Measurements from ENCODE around the gene AKNA.
A peak's percentile ranks its signal among the peaks of the same experiment; 100 is the strongest.

AKNA gene

DNA sequence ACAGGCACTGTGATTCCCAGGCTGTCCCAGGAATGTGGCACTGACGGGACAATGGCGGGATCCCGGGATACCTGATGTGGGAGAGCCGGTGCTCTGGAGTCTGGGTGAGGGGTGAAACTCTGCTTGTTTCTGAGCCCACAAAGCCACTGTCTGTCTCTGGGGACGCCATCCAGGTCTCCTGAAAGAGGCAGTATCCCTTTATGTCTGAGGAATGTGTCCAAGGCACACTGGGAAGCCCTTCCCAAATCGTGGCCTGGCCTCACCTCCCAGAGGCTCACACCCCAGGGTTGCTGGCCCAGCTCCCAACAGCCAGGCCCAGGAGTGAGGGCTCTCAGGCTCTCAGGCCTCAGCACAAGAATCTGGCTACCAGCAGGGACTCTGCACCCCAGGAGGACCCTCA lies 31.0 kb downstream of the AKNA start:
- DNase-seq = no peak

DNA sequence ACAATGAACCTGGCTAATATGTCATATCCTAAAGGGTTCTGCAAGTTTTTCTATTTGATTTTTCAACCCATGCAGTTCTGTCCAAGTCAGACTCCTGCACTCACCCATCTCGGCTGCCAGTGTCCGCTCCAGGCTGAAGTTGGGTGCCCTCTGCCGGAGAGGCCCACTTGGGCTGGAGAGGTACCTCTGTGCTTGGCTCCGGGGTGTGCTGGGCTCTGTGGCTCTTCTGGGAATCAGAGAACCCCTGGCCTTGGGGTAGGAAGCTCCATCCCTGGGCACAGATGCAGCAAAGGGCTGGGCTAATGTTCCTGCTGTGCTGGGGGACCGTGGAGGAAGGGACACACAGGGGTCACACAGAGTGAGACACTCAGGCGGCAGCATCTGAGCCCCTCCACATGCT lies 32.0 kb downstream of the AKNA start:
- no peak for DNase-seq

GRCh38 chr9:114351932-114352331 lies 35.9 kb downstream of the AKNA start:
- DNase-seq = no peak

DNA sequence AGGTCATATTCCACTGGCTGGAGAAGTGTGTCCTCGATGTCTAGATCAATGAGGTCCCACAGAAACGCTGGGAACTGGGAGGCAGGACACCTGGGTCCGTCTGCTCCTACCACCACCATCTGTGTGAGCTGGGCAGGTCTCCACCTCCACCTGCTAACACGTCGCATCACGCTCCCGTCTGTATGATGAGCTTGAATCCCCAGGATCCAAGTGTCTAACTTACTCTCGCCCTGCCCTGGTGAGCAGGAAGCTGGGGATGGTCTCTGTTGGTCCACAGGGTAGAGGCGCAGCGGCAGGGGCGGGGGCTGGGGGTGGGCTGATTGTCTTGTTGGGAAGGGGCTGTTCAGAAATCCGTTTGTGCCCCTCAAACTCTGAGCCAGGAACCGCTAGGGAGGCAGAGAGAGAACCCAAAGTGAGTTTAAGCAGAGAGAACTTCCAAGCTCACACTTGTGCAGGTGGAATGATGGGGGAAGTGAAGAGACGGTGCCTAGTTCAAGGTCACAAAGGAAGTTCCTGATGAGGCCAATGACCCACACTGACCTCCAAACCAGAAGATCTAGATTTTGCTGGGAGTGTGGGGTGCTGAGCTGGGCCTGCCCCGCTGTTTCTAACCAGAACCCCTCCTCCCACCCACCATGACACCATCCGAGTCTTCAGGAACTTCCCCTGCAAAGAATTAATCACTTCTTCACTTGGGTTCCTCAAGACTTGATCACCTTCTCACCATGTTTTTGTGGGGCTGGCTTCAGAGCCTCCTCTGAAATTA lies 37.0 kb downstream of the AKNA start:
- DNase-seq = no peak

DNA sequence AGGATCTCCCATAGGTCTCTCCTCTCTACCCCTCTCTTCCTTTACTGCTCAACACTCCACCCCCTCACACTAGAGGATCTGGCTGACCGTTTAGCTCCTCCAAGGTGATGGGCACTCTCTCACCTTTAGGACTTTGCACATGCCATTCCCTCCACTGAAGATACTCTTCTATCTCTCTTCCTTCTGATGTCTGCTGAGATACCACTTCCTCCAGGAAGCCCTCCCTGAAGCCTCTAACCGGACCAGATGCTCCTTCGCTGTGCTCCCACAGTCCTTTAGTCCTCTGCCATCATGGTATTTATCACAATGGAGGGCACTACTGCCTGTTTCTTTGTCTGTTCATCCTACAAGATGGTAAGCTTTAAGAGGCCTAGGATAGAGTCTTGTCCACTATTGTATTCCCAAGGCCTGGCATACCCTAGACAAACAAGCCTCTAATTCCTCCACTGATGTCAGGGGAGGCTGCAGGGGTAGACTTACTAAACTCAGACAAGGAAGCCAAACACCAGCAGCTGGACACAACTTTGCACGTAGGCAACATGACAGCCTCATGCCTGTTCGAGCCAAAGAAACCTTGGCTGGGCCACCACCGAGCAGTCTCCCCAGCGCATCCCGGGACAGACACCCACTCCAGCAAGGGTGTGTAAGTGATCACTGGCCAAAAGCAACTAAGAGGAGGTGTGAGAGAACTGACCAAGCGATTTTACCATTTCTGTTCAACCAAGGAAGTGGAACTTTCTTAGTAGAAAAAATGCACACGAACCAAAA lies 37.9 kb downstream of the AKNA start:
- DNase-seq = no peak

GRCh38 chr9:114348906-114349482 lies 38.8 kb downstream of the AKNA start:
- no peak for DNase-seq

DNA sequence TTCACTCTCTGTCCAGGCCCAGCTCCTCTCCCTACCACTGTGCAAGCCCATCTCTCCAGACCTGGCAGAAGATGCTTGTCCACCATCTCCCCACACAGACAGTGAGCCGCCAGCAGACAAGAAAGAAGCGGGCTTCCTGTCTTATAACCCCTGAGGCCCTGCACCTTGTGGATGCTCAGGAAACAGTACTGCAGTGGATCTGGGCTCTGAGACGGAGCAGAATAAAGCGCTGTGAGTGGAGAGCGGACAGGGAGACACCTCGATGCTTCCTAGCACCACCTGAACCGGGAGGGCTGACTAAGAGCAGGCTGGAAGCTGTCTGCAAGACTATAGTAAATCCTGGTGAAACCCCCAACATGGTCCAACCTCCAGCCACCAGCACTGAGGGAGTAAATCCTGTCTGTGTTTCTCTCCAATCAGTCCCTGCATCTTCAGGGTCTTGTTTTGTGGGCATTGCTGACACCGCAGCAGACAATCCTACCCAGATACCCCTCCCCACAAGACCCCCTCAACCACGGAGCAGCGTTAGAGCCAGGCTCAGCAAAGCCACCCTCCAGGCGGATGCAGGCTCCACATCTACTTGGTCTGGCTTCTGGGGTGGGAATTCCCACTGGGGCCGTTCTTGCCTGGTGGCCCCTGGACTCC lies 39.4 kb downstream of the AKNA start:
- no peak for DNase-seq

DNA sequence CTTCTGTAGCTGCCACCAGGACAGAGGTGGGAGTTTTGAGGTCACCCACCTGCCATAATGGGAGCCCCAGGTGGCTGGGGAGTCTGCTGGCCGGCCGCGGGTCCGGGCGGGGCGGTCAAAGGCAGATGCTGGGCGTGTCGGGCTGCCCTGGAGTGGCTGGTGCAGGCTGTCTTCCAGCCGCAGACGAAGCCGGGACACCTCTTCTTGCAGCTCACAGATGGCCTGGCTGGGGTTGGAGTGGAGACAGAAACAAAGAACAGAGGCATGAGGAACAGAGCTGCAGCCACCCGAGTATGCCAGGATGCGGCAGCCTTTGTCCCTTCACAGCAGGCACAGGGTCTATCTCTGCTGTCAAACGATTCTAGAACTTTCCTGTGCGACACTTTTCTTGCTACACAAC lies 40.1 kb downstream of the AKNA start:
- peak; percentile 26 for DNase-seq

GRCh38 chr9:114346146-114346545 lies 41.6 kb downstream of the AKNA start:
- DNase-seq = no peak

GRCh38 chr9:114345493-114346065 lies 42.2 kb downstream of the AKNA start:
- no peak for DNase-seq

- no peak for DNase-seq
Measured at GRCh38 chr9:114344692-114345091, 43.1 kb downstream of the AKNA start.

GRCh38 chr9:114344188-114344566 lies 43.6 kb downstream of the AKNA start:
- DNase-seq = no peak

DNA sequence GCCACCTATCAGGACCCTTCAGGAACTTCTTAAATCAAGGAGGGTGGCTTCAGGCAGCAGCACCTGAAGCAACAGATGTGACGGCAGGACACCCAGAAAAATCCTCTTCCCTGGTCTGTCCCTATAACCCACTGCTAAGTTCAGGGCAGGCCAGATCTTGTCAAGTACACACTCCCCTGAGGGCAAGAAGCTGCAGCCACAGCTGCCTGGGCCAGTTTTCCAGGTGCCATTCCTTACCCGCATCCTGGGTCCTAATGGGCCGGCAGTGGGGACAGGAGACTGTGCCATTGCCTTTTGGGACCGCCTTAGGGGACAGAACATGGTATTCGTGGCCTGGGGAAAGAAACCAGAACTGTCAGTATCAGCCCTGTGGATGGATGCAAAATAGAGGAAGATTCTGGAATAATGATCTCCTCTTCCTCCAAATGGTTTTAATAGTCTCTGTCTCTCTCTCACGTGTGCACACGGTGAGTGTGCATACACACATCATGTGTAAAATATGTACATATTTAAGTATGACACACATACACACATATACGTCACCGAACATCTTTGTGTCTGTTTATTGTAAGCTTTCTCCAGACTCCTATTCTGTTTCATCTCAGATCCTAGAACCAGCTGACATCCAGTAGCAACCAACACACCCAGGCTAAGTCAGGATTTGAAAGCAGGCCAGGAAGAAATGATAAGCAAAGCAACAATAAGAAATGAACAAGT lies 44.2 kb downstream of the AKNA start:
- no peak for DNase-seq

DNA sequence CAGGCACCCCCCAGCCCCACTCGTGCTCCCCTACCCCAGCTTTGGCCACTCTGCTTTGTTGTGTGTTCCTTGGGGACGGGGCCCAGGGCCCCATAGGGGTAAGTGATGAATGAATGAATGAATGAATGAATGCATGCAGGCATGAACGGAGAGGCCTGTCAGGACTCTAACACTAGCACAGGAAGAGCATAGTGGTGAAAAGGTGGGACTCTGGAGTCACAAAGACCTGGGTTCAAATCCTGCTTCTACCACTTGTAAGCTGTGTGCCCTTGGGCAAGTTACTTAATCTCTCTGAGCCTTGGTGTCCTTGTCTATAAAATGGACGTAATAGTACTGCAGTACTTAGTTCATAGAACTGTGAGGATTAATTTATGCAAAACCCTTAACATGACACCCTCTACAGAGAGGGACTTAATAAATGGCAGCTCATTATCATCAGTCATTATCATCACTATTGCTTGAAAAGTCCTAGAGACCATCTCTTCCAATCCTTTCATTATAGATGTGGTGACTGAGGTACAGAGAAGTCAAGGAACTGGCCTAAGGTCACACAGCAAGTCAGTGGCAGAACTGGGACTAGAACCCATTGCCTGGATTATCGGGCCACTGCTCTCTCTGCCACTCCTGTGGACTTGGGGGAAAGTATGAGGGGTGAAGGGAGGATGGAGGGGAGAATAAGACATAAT lies 44.9 kb downstream of the AKNA start:
- DNase-seq = no peak

DNA sequence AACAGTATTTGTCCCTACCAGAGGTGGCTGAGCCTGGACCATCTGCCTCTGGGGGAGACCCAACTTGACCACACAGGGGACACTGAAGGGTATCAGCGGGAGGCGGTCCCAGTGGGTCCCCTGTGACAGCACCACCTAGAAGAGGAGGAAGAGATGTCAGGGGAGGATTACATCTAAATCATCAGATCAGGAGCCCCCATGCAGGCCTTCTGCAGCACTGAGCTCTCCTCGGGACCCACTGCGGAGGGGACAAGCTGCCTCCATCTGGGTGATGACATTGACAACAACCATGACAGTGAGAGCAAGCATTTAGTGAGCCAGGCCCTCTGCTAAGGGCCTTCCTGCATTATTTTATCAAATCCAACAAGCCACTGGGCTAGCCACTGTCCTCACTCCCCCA lies 45.8 kb downstream of the AKNA start:
- DNase-seq = no peak

DNA sequence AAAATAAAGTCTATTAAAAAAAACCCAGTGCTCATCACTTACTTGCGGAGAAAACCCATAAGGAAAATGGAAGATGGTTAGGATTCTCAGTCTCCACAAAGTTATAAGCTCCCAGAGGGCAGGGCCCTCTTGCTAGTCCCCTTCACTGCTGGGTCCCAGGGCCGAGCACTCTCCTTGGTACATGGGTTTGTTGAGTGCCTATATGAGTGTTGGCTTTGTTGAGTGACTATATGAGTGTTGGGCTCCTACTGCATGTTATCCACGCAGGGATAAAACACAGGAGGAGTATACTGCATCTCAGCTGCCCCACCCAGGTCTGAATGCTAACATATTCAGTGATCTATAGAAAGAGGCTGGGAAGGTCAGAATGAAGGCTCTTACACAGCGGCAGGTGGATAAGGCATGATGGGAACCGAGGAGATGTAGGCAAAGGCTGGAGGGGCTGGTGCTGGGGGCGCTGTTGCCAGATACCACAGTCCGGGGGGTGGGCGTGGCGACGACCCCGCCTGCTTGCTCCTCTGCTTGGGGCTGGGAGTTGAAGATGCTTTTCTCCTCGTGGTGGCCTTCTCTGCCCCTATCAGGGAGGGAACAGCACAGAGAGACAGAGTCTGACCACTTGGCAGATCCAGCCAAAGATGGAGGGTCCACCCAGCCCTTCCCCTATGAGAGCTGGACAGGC lies 46.5 kb downstream of the AKNA start:
- no peak for DNase-seq

- no peak for DNase-seq
Measured at GRCh38 chr9:114339130-114339908, 48.5 kb downstream of the AKNA start.

- DNase-seq = no peak
Measured at GRCh38 chr9:114338187-114338586, 49.6 kb downstream of the AKNA start.

DNA sequence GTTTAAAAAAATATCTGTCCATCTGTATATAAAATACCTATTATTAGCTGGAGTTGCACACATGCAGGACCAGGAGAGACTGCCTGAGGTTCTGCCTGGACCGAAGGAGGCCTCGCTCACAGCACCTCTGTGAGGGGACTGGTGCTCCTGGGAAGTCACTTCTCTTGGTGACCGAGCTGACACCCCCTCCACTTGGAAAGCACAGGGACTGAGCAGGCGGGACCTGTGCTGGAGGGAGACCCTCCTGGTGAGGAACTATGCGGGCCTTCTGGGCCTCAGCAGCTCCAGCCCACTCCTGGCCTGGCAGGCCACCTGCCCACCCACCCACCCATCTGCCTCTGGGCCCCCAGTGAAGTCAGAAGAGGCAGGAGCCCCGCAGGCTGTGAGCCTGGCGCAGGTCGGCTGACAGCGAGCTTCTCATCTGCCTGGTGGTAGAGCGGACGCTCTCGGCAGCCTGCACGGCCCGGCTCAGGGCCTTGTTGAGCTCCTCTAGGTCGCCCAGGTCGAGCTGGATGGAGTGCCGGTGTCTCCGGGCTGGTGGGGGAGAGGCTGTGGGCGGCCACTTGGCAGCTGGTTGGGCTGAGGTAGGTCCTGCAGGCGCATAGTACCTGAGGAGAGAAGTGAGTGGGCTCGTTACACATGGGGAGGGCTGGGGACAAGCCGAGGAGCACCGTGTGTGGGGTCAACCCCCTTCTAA lies 50.9 kb downstream of the AKNA start:
- DNase-seq = no peak

DNA sequence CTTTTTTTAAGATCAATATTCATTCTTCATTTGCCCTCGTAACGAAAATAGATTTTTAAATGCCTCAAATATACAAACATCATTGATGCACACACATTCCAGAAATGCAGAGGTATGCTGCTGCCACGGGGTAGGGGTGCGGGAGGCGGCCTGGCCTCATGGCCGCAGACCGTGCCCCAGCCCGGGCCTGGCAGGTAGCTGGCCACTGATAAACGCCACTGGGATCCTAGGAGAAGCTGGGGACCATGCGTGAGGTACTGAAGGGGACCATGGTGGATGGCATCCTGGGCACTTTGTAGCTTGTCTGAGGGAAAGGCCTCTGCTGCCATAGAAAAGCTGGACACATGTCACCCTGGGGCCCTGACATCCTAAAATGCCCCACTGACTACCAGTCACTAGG lies 51.6 kb downstream of the AKNA start:
- DNase-seq = no peak
